A673 (cell line): ENCODE data around the gene LGALS12. TPM values are rescaled to one million over a fixed set of nuclear protein-coding genes. Genes with fewer than 3 reads are reported as not detected.
"Not testable (repeated sequence)": the region's sequence is repeated elsewhere in the genome, so short reads cannot be mapped to it uniquely, and the experiment has no call there.

Source experiments
- BruUV-seq: library from RNA; stranded (reverse); fragments of 400-500 nt; replicated peaks from 2 replicates; lab custom pipeline; 2021; lab: Mats Ljungman, UMichigan
- CTCF ChIA-PET: fragments of 300-600 bp; sonication (Branson Sonifier 250); formaldehyde crosslinking; loops from one replicate; lab custom pipeline; 2022; ENCODE audit warnings: antibody characterized with exemption; lab: Charles Lee
- POLR2A ChIA-PET: fragments of 300-600 bp; sonication (Branson Sonifier 250); formaldehyde crosslinking; loops from one replicate; lab custom pipeline; 2022; ENCODE audit warnings: antibody characterized with exemption; ENCODE audit not compliant: low non-redundant PET; lab: Charles Lee
- DNase-seq: peaks from one replicate; pipeline ENCODE4 v3.0.0-alpha.2; 2015; ENCODE audit warnings: low spot score
- H3K27ac ChIP-seq: fragments of 200-600 bp; sonication (generic); 2 replicates; pipeline ENCODE4 v1.5.1; 2016; ENCODE audit warnings: mixed run types, low read depth, mild to moderate bottlenecking, mixed read lengths, antibody characterized with exemption, low read length; ENCODE audit not compliant: poor library complexity, severe bottlenecking
- H3K27me3 ChIP-seq: fragments of 200-600 bp; sonication (generic); replicated peaks from 2 replicates; pipeline ENCODE4 v1.6.1; 2017; ENCODE audit warnings: mixed run types, low read depth, mild to moderate bottlenecking, mixed read lengths, antibody characterized with exemption, low read length; ENCODE audit not compliant: insufficient read depth, poor library complexity
- H3K36me3 ChIP-seq: fragments of 200-600 bp; sonication (generic); 2 replicates; pipeline ENCODE4 v1.6.1; 2016; ENCODE audit warnings: mixed run types, mild to moderate bottlenecking, mixed read lengths, antibody characterized with exemption, low read length; ENCODE audit not compliant: insufficient read depth, poor library complexity, severe bottlenecking
- H3K4me1 ChIP-seq: fragments of 200-600 bp; sonication (generic); 2 replicates; pipeline ENCODE4 v1.6.1; 2017; ENCODE audit warnings: mixed run types, mild to moderate bottlenecking, mixed read lengths, antibody characterized with exemption, low read length; ENCODE audit not compliant: insufficient read depth, poor library complexity, severe bottlenecking
- H3K4me3 ChIP-seq: fragments of 200-600 bp; sonication (generic); 2 replicates; pipeline ENCODE4 v1.5.1; 2016; ENCODE audit warnings: low read depth, mixed run types, mild to moderate bottlenecking, mixed read lengths, low read length; ENCODE audit not compliant: poor library complexity, severe bottlenecking
- H3K9me3 ChIP-seq: fragments of 200-600 bp; sonication (generic); 2 replicates; pipeline ENCODE4 v1.6.1; 2016; ENCODE audit warnings: mixed run types, low read depth, mild to moderate bottlenecking, mixed read lengths, antibody characterized with exemption, low read length; ENCODE audit not compliant: poor library complexity, severe bottlenecking
- EZH2 ChIP-seq: fragments of 200-600 bp; sonication (generic); IDR thresholded peaks from 2 replicates; pipeline ENCODE4 v1.6.1; 2017; ENCODE audit warnings: borderline replicate concordance, low read depth, mild to moderate bottlenecking, mixed read lengths, antibody characterized with exemption, low read length; ENCODE audit not compliant: poor library complexity, severe bottlenecking
- intact Hi-C: fragments of 100-400 bp; cut with micrococcal nuclease; formaldehyde crosslinking; loops from one replicate; pipeline ENCODE4 v1.10.0; 2022; ENCODE audit not compliant: unreplicated experiment
- total RNA-seq: library from RNA; stranded (reverse); gene quantifications from 2 replicates; pipeline ENCODE4 v1.2.3, GENCODE V29; 2021
- TF ChIP-seq, protein P1 (sequence below): fragments of 300-800, 200-600 bp; sonication (generic); conservative IDR thresholded peaks from 2 replicates; pipeline ENCODE4 v1.5.1; 2017; ENCODE audit warnings: low read depth, mild to moderate bottlenecking, antibody characterized with exemption, low read length, moderate library complexity, mixed read lengths

Gene LGALS12
- total RNA-seq, 1 experiment from 2014 or later: not detected

GRCh38 chr11:63548178-63548577 is 42.3 kb downstream of the LGALS12 start:
- ChIA-PET POLR2A (no interaction called here), CTCF (no interaction called here)
- DNase-seq: no peak
- Histone ChIP-seq H3K36me3 (no peaks in the 10 kb centered on the region), H3K4me1 (no peaks in the 10 kb centered on the region), H3K27me3 (no peaks in the 10 kb centered on the region), H3K4me3 (no peak overlapping the region), H3K9me3 (no peaks in the 10 kb centered on the region), H3K27ac (no peak overlapping the region)
- BruUV-seq: no TSS peak
- no peak for TF ChIP-seq EZH2
- TF ChIP-seq, protein P1, sequence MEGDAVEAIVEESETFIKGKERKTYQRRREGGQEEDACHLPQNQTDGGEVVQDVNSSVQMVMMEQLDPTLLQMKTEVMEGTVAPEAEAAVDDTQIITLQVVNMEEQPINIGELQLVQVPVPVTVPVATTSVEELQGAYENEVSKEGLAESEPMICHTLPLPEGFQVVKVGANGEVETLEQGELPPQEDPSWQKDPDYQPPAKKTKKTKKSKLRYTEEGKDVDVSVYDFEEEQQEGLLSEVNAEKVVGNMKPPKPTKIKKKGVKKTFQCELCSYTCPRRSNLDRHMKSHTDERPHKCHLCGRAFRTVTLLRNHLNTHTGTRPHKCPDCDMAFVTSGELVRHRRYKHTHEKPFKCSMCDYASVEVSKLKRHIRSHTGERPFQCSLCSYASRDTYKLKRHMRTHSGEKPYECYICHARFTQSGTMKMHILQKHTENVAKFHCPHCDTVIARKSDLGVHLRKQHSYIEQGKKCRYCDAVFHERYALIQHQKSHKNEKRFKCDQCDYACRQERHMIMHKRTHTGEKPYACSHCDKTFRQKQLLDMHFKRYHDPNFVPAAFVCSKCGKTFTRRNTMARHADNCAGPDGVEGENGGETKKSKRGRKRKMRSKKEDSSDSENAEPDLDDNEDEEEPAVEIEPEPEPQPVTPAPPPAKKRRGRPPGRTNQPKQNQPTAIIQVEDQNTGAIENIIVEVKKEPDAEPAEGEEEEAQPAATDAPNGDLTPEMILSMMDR: no peak
- intact Hi-C loops: no loop called here

DNA sequence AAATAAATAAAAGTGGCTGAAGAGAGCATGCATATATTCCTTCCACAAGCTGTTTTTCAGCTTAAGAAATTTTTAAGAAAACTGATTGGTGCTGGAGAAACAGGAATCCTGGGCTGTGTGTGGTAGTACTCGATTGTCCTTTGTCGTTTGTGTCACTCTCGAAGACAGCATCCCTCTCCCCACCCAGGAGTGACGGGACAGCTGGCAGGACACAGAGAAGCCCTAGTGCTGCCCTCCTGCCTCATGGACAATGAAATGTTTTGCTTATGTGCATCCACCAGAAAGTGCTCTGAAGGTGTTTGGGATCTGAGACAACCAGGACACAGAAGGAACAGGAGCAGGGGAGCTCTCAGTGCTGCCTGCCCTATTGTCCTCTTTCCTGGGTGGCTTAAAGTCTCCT is 43.5 kb downstream of the LGALS12 start:
- Histone ChIP-seq H3K4me1 (no peaks in the 10 kb centered on the region), H3K27ac (no peak overlapping the region), H3K36me3 (no peaks in the 10 kb centered on the region), H3K27me3 (no peaks in the 10 kb centered on the region), H3K4me3 (no peak overlapping the region), H3K9me3 (no peaks in the 10 kb centered on the region)
- DNase-seq: no peak
- no TSS peak for BruUV-seq
- POLR2A ChIA-PET: interaction anchor here (0.6 kb wide), 1 partner anchor 113 kb away, joined by 3 read pairs; no protein-coding TSS in a partner anchor
- CTCF ChIA-PET: no interaction called here
- intact Hi-C loops: no loop called here
- no peak for TF ChIP-seq EZH2
- TF ChIP-seq, protein P1: no peak

DNA sequence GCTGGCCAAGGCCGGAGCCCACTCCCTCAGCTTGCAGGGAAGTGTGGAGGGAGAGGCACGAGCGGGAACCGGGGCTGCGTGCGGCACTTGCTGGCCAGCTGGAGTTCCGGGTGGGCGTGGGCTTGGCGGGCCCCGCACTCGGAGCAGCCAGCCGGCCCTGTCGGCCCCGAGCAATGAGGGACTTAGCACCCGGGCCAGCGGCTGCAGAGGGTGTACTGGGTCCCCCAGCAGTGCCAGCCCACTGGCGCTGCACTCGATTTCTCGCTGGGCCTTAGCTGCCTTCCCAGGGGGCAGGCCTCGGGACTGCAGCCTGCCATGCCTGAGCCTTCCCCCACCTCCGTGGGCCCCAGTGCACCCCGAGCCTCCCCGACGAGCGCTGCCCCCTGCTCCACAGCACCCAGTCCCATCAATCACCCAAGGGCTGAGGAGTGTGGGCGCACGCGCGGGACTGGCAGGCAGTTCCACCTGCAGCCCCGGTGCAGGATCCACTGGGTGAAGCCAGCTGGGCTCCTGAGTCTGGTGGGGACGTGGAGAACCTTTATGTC is 44.3 kb downstream of the LGALS12 start:
- CTCF ChIA-PET, H3K9me3 ChIP-seq, H3K4me1 ChIP-seq, H3K4me3 ChIP-seq, BruUV-seq, H3K27ac ChIP-seq, intact Hi-C loops, DNase-seq, H3K36me3 ChIP-seq, H3K27me3 ChIP-seq, POLR2A ChIA-PET: not testable (repeated sequence)

GRCh38 chr11:63551091-63551888 is 45.4 kb downstream of the LGALS12 start:
- H3K4me3 ChIP-seq: no peak overlapping the region
- no peaks in the 10 kb centered on the region for H3K4me1 ChIP-seq
- H3K36me3 ChIP-seq: no peaks in the 10 kb centered on the region
- POLR2A ChIA-PET: no interaction called here
- no peak for DNase-seq
- no peaks in the 10 kb centered on the region for H3K27me3 ChIP-seq
- CTCF ChIA-PET: no interaction called here
- TF ChIP-seq EZH2: no peak
- TF ChIP-seq, protein P1: no peak
- H3K27ac ChIP-seq: no peak overlapping the region
- no TSS peak for BruUV-seq
- no peaks in the 10 kb centered on the region for H3K9me3 ChIP-seq
- intact Hi-C loops: no loop called here
